GM23338 (cell line): ENCODE results near the gene CABP2. TPM values are rescaled to one million over a fixed set of nuclear protein-coding genes. Genes with fewer than 3 reads are reported as not detected.
A peak's percentile ranks its signal among the peaks of the same experiment; 100 is the strongest.

Experiments
- ATAC-seq: fragments of 200-7000 bp; cut with Tn5 transposase; 3 replicates; pipeline ENCODE4 v1.9.1; 2020
- DNase-seq: peaks from one replicate; pipeline ENCODE4 v3.0.0-alpha.2; 2015; ENCODE audit warnings: low spot score
- H2AFZ ChIP-seq: fragments of 200-600 bp; sonication (generic); 2 replicates; pipeline ENCODE4 v1.8.0; 2016; ENCODE audit warnings: antibody characterized with exemption, mild to moderate bottlenecking, moderate library complexity
- H3F3A ChIP-seq: fragments of 200-600 bp; sonication (generic); replicated peaks from 2 replicates; pipeline ENCODE4 v1.8.0; 2017; ENCODE audit warnings: antibody characterized with exemption, mixed run types, low read depth
- H3K27ac ChIP-seq: fragments of 200-600 bp; sonication (generic); 2 replicates; pipeline ENCODE4 v1.6.1; 2016; ENCODE audit warnings: low read depth
- H3K27me3 ChIP-seq: fragments of 200-600 bp; sonication (generic); 2 replicates; pipeline ENCODE4 v1.8.0; 2016; ENCODE audit warnings: mild to moderate bottlenecking, mixed run types, moderate library complexity; ENCODE audit not compliant: insufficient read depth
- H3K36me3 ChIP-seq: fragments of 200-600 bp; sonication (generic); 2 replicates; pipeline ENCODE4 v1.8.0; 2016; ENCODE audit warnings: mild to moderate bottlenecking; ENCODE audit not compliant: insufficient read depth
- H3K4me1 ChIP-seq: fragments of 200-600 bp; sonication (generic); 2 replicates; pipeline ENCODE4 v1.8.0; 2016; ENCODE audit warnings: mild to moderate bottlenecking, moderate library complexity; ENCODE audit not compliant: insufficient read depth
- H3K4me2 ChIP-seq: fragments of 200-600 bp; sonication (generic); 2 replicates; pipeline ENCODE4 v1.7.1; 2017; ENCODE audit warnings: mixed run types
- H3K4me3 ChIP-seq: fragments of 200-600 bp; sonication (generic); 2 replicates; pipeline ENCODE4 v1.6.1; 2016; ENCODE audit warnings: mixed run types
- H3K79me2 ChIP-seq: fragments of 200-600 bp; sonication (generic); replicated peaks from 2 replicates; pipeline ENCODE4 v1.8.0; 2017; ENCODE audit warnings: mild to moderate bottlenecking; ENCODE audit not compliant: insufficient read depth
- H3K9me2 ChIP-seq: fragments of 200-600 bp; sonication (generic); 2 replicates; pipeline ENCODE4 v1.8.0; 2017; ENCODE audit not compliant: insufficient read depth
- H4K20me1 ChIP-seq: fragments of 200-600 bp; sonication (generic); replicated peaks from 2 replicates; pipeline ENCODE4 v1.8.0; 2017; ENCODE audit warnings: mild to moderate bottlenecking; ENCODE audit not compliant: insufficient read depth
- H3K27ac Mint-ChIP-seq: 2 replicates; pipeline ENCODE4 v1.8.0; 2020; ENCODE audit warnings: inconsistent platforms, mild to moderate bottlenecking, moderate library complexity, mixed read lengths
- H3K27me3 Mint-ChIP-seq: 3 replicates; pipeline ENCODE4 v1.8.0; 2022; ENCODE audit warnings: low read depth, mild to moderate bottlenecking, moderate library complexity, mixed read lengths, inconsistent platforms; ENCODE audit not compliant: insufficient read depth, poor library complexity
- H3K36me3 Mint-ChIP-seq: 3 replicates; pipeline ENCODE4 v1.8.0; 2021; ENCODE audit warnings: low read depth, mild to moderate bottlenecking, inconsistent platforms, moderate library complexity, mixed read lengths
- H3K4me1 Mint-ChIP-seq: 3 replicates; pipeline ENCODE4 v1.8.0; 2020; ENCODE audit warnings: mild to moderate bottlenecking, inconsistent platforms, mixed read lengths
- H3K4me3 Mint-ChIP-seq: 3 replicates; pipeline ENCODE4 v1.8.0; 2021; ENCODE audit warnings: moderate library complexity, mild to moderate bottlenecking, inconsistent platforms, mixed read lengths
- H3K9me3 Mint-ChIP-seq: 3 replicates; pipeline ENCODE4 v1.8.0; 2020; ENCODE audit warnings: moderate library complexity, mild to moderate bottlenecking, inconsistent platforms, mixed read lengths
- CREB1 ChIP-seq: fragments of 250-450 bp; sonication (Bioruptor Pico); IDR thresholded peaks from 2 replicates; pipeline ENCODE4 v1.5.0; 2020; ENCODE audit warnings: low read depth, mild to moderate bottlenecking, moderate library complexity
- EZH2 ChIP-seq: fragments of 200-600 bp; sonication (generic); IDR thresholded peaks from one replicate; pipeline ENCODE4 v1.8.0; 2017; ENCODE audit warnings: antibody characterized with exemption, mild to moderate bottlenecking, low read depth; ENCODE audit not compliant: unreplicated experiment
- EZH2phosphoT487 ChIP-seq: fragments of 200-600 bp; sonication (generic); IDR thresholded peaks from one replicate; pipeline ENCODE4 v1.8.1; 2018; ENCODE audit warnings: antibody characterized with exemption; ENCODE audit not compliant: unreplicated experiment
- NANOG ChIP-seq: IDR thresholded peaks from 2 replicates; pipeline ENCODE4 v1.6.1; 2016; ENCODE audit warnings: antibody characterized with exemption, borderline replicate concordance
- POLR2AphosphoS5 ChIP-seq: IDR thresholded peaks from 2 replicates; pipeline ENCODE4 v1.6.1; 2016; ENCODE audit warnings: antibody characterized with exemption, low read depth
- STAT1 ChIP-seq: IDR thresholded peaks from one replicate; pipeline ENCODE4 v1.6.1; 2016; ENCODE audit warnings: antibody characterized with exemption; ENCODE audit not compliant: unreplicated experiment
- ZNF114 ChIP-seq: fragments of 250-450 bp; sonication (Bioruptor Pico); IDR thresholded peaks from 2 replicates; pipeline ENCODE4 v1.5.0; 2020; ENCODE audit warnings: mild to moderate bottlenecking, moderate library complexity
- polyA plus RNA-seq: library from polyadenylated mRNA; unstranded; fragments of >200 nt; fragmentation: Nextera tagmentation; extraction: Ambion mirVana; gene quantifications from 2 replicates; pipeline ENCODE4 v1.2.1, GENCODE V29; 2016
- total RNA-seq: library from RNA; depleted of rRNA; stranded (reverse); fragments of >200 nt; shearing (Covaris generic); gene quantifications from 2 replicates; pipeline ENCODE4 v1.2.3, GENCODE V29; 2014
- TF ChIP-seq, protein P1 (sequence below), 2 experiments: fragments of 200-600 bp in 1 of 2; sonication (generic) in 1 of 2; conservative IDR thresholded peaks; 2 replicates each; pipeline versions ENCODE4 v1.5.1 to v1.6.1; 2016 to 2017; ENCODE audit warnings: antibody characterized with exemption in 2 of 2, low read depth in 2 of 2, mild to moderate bottlenecking in 2 of 2, moderate library complexity in 1 of 2
- TF ChIP-seq, protein P2 (sequence below): IDR thresholded peaks from 2 replicates; pipeline ENCODE4 v1.6.1; 2016; ENCODE audit warnings: antibody characterized with exemption
- TF ChIP-seq, protein P3 (sequence below): IDR thresholded peaks from one replicate; pipeline ENCODE4 v1.6.1; 2018; ENCODE audit warnings: antibody characterized with exemption; ENCODE audit not compliant: unreplicated experiment

The CABP2 gene
- total and polyA plus RNA-seq, 2 experiments from 2014 or later, result not detected

DNA sequence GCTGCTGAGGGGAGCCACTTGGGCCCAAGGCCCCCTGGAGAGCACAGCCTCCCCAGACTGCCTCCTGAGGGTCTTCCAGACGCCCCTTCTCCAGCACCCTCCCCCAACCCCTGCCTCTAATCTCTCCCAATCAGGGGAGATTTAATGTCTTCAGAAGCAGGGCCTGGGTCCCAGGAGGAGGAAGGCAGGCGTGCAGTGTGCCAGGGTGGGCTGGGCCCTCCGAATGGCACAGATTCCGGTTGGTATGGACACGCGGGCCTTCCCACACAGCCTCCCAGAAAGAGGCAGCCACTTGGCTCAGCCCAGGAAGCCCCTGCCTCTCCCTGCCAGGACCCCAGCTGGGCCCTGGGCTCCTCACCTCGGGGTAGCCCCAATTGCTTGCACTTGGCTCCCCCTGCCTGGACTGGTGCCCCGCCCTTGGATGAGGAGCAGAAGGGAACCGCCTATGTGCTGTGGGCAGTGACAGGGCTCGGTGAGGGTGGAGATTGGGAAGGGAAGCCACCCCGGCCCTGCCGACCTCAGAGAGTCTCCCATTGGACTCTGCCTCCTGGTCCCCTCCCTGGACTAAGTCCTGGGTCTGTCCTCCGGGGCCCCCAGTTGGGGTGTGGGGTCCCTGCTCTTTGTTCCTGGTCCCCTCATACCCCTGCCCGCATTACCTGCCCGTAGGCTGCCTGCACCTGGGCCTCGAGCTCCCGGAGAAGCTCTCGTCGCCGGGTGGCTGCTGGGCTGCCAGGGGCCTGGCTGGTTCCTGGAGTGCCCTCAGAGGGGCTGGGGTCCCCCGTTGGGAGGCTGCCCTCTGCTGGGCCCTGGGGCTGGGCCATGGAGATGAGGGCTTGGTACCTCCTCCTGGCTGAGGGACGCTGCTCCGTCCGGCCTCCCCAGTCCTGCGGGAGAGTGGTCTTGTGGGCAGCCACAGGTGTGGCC, 572 bp upstream of the CABP2 start:
- no peak overlapping the region for H3K4me2 ChIP-seq
- H3K4me3 ChIP-seq, result no peak overlapping the region
- no peak for TF ChIP-seq POLR2AphosphoS5
- TF ChIP-seq, protein P1, sequence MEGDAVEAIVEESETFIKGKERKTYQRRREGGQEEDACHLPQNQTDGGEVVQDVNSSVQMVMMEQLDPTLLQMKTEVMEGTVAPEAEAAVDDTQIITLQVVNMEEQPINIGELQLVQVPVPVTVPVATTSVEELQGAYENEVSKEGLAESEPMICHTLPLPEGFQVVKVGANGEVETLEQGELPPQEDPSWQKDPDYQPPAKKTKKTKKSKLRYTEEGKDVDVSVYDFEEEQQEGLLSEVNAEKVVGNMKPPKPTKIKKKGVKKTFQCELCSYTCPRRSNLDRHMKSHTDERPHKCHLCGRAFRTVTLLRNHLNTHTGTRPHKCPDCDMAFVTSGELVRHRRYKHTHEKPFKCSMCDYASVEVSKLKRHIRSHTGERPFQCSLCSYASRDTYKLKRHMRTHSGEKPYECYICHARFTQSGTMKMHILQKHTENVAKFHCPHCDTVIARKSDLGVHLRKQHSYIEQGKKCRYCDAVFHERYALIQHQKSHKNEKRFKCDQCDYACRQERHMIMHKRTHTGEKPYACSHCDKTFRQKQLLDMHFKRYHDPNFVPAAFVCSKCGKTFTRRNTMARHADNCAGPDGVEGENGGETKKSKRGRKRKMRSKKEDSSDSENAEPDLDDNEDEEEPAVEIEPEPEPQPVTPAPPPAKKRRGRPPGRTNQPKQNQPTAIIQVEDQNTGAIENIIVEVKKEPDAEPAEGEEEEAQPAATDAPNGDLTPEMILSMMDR (conservative IDR thresholded peaks at IDR 0.05; ENCODE audit: low read depth in 2 of 2), result peak in 1 of 2 experiments; percentile 37; a peak in 1 of 4 replicates
- H4K20me1 ChIP-seq, result no peaks in the 10 kb centered on the region
- H3K36me3 ChIP-seq, result no peaks in the 10 kb centered on the region
- ATAC-seq (peak; percentile 59), DNase-seq (no peak)
- no peak overlapping the region for H3K4me3 Mint-ChIP-seq
- no peak overlapping the region for H3K27ac ChIP-seq
- no peaks in the 10 kb centered on the region for H3K27me3 ChIP-seq
- no peaks in the 10 kb centered on the region; the same call in 1 of the 3 replicates for H3K9me3 Mint-ChIP-seq
- no peaks in the 10 kb centered on the region for H3K79me2 ChIP-seq
- H2AFZ ChIP-seq, result no peak overlapping the region
- H3K27me3 Mint-ChIP-seq, result peaks cover 5% of the 10 kb centered on the region
- H3K9me2 ChIP-seq, result 0 out of 2 replicates have a peak, but pooled peaks cover 5% of the 10 kb centered on the region
- no peaks in the 10 kb centered on the region for H3F3A ChIP-seq
- H3K4me1 Mint-ChIP-seq, result no peaks in the 10 kb centered on the region
- no peak overlapping the region for H3K27ac Mint-ChIP-seq
- no peaks in the 10 kb centered on the region for H3K4me1 ChIP-seq
- H3K36me3 Mint-ChIP-seq, result no peaks in the 10 kb centered on the region; the same call in 2 of the 3 replicates

DNA sequence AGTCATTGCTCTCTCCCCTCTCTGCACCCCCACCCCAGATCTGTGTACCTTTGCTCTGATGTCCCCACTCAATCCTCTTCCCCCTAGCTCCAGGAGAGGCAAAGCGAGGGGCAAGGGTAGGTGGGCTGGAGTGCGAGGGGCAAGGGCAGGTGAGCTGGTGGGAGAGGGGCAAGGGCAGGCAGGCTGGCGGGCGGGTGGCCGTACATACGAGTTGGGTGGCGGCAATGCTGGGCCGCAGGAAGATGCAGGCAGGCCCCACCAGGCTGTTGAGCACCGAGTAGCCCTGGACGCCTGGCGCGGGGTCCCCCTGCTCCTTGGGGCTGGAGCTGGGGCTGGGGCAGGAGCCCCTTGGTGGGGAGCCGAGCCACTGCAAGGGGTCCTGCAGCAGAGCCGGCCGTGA, 908 bp downstream of the CABP2 start:
- no peak for DNase-seq
- Histone ChIP-seq H3K27me3 (no peaks in the 10 kb centered on the region), H4K20me1 (no peaks in the 10 kb centered on the region), H3K4me1 (no peaks in the 10 kb centered on the region), H3K79me2 (no peaks in the 10 kb centered on the region), H3K4me3 (no peak overlapping the region), H3K4me2 (no peak overlapping the region), H3K9me2 (no peaks in the 10 kb centered on the region), H3K27ac (no peak overlapping the region), H2AFZ (no peak overlapping the region), H3F3A (no peaks in the 10 kb centered on the region), H3K36me3 (no peaks in the 10 kb centered on the region)
- no peak overlapping the region for H3K4me3 Mint-ChIP-seq
- no peak overlapping the region for H3K27ac Mint-ChIP-seq
- no peak for ATAC-seq
- no peaks in the 10 kb centered on the region; the same call in 2 of the 3 replicates for H3K36me3 Mint-ChIP-seq
- no peaks in the 10 kb centered on the region for H3K4me1 Mint-ChIP-seq
- H3K9me3 Mint-ChIP-seq, result no peaks in the 10 kb centered on the region; the same call in 2 of the 3 replicates
- H3K27me3 Mint-ChIP-seq, result peaks cover 8% of the 10 kb centered on the region
- TF ChIP-seq POLR2AphosphoS5 (no peak), NANOG (no peak), CREB1 (CRISPR knock-in tag) (no peak), EZH2phosphoT487 (no peak), ZNF114 (no peak), STAT1 (no peak), EZH2 (no peak)
- TF ChIP-seq, protein P2, sequence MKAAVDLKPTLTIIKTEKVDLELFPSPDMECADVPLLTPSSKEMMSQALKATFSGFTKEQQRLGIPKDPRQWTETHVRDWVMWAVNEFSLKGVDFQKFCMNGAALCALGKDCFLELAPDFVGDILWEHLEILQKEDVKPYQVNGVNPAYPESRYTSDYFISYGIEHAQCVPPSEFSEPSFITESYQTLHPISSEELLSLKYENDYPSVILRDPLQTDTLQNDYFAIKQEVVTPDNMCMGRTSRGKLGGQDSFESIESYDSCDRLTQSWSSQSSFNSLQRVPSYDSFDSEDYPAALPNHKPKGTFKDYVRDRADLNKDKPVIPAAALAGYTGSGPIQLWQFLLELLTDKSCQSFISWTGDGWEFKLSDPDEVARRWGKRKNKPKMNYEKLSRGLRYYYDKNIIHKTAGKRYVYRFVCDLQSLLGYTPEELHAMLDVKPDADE, result no peak
- TF ChIP-seq, protein P3, sequence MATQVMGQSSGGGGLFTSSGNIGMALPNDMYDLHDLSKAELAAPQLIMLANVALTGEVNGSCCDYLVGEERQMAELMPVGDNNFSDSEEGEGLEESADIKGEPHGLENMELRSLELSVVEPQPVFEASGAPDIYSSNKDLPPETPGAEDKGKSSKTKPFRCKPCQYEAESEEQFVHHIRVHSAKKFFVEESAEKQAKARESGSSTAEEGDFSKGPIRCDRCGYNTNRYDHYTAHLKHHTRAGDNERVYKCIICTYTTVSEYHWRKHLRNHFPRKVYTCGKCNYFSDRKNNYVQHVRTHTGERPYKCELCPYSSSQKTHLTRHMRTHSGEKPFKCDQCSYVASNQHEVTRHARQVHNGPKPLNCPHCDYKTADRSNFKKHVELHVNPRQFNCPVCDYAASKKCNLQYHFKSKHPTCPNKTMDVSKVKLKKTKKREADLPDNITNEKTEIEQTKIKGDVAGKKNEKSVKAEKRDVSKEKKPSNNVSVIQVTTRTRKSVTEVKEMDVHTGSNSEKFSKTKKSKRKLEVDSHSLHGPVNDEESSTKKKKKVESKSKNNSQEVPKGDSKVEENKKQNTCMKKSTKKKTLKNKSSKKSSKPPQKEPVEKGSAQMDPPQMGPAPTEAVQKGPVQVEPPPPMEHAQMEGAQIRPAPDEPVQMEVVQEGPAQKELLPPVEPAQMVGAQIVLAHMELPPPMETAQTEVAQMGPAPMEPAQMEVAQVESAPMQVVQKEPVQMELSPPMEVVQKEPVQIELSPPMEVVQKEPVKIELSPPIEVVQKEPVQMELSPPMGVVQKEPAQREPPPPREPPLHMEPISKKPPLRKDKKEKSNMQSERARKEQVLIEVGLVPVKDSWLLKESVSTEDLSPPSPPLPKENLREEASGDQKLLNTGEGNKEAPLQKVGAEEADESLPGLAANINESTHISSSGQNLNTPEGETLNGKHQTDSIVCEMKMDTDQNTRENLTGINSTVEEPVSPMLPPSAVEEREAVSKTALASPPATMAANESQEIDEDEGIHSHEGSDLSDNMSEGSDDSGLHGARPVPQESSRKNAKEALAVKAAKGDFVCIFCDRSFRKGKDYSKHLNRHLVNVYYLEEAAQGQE, result no peak
- TF ChIP-seq, protein P1 (conservative IDR thresholded peaks at IDR 0.05; ENCODE audit: low read depth in 2 of 2), result no peak
